ENCODE results near the gene HSPA12B.

The HSPA12B gene

GRCh38 chr20:3751675-3752385 lies 19.3 kb downstream of the HSPA12B start:
- Histone ChIP-seq H3K9me3 (ENCODE audit: insufficient read depth, low read depth, low read length) (no peaks in the 10 kb centered on the region), H3K4me3 (ENCODE audit: low read length) (peak overlapping the region; percentile 60), H3K9ac (ENCODE audit: low read depth, low read length) (peak overlapping the region; percentile 32; the same call in 1 of the 2 replicates), H3K36me3 (ENCODE audit: insufficient read depth, low read length) (peaks cover 17% of the 10 kb centered on the region), H3K4me1 (ENCODE audit: insufficient read depth, low read length) (0 out of 2 replicates have a peak, but pooled peaks cover 7% of the 10 kb centered on the region), H3K27me3 (ENCODE audit: insufficient read depth, low read length) (peaks cover 51% of the 10 kb centered on the region), H3K27ac (ENCODE audit: low read depth, low read length) (no peak overlapping the region; the same call in 1 of the 2 replicates)
- 4% methylated on average over 95 of the region's 95 CpGs for WGBS

DNA sequence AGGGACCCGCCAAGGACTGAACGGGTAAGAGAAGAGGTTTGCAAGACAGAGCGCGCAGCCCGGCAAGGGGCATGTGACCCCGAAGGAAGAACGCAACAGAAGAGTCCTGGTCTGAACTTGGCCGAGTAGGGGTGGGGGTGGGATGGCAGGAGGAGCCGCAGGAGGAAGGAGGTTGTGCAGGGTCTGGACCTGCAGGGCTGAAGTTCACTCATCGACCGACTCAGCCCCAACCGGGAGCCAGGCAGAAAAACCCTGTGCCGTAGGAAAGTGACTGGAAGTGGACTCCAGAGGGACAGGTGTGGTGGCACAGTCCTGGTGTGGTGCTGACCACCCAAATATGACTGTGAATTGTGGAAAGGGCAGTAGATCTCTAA lies 19.9 kb downstream of the HSPA12B start:
- H3K4me3 ChIP-seq (ENCODE audit: low read length): peak overlapping the region; percentile 60

DNA sequence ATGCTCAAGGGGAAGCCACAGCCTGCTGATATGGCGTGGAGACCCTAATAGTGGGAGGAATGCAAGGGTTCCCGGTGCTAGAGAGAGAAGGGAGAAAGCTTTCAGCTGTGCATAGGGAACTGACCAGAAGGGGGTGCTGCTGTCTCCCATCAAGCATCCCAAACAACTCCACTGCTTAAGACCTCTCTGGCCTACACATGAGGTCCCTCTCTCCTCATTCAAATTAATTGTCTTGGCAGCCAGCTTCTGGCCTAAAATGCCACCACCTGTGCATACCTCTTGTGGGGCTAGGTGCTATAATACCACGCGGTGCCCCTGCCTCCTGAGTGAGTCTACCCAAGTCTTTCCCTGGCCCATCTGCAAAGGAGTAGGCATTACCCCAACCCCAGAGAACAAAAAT lies 20.6 kb downstream of the HSPA12B start:
- Histone ChIP-seq H3K4me1 (ENCODE audit: insufficient read depth, low read length) (0 out of 2 replicates have a peak, but pooled peaks cover 7% of the 10 kb centered on the region), H3K27me3 (ENCODE audit: insufficient read depth, low read length) (peaks cover 48% of the 10 kb centered on the region), H3K9ac (ENCODE audit: low read depth, low read length) (no peak overlapping the region), H3K27ac (ENCODE audit: low read depth, low read length) (no peak overlapping the region), H3K36me3 (ENCODE audit: insufficient read depth, low read length) (peaks cover 27% of the 10 kb centered on the region), H3K9me3 (ENCODE audit: insufficient read depth, low read depth, low read length) (no peaks in the 10 kb centered on the region), H3K4me3 (ENCODE audit: low read length) (no peak overlapping the region)
- WGBS: 31% methylated on average over 4 of the region's 4 CpGs

More for the DNA sequence above, 19.9 kb downstream of the HSPA12B start:
- H3K9ac ChIP-seq (ENCODE audit: low read depth, low read length): no peak overlapping the region
- H3K27me3 ChIP-seq (ENCODE audit: insufficient read depth, low read length): peaks cover 50% of the 10 kb centered on the region
- H3K36me3 ChIP-seq (ENCODE audit: insufficient read depth, low read length): peaks cover 21% of the 10 kb centered on the region
- no peak overlapping the region for H3K27ac ChIP-seq (ENCODE audit: low read depth, low read length)
- no peaks in the 10 kb centered on the region for H3K9me3 ChIP-seq (ENCODE audit: insufficient read depth, low read depth, low read length)
- 28% methylated on average over 13 of the region's 13 CpGs for WGBS
- 0 out of 2 replicates have a peak, but pooled peaks cover 7% of the 10 kb centered on the region for H3K4me1 ChIP-seq (ENCODE audit: insufficient read depth, low read length)

- Histone ChIP-seq H3K27me3 (ENCODE audit: insufficient read depth, low read length) (peaks cover 43% of the 10 kb centered on the region), H3K9ac (ENCODE audit: low read depth, low read length) (no peak overlapping the region), H3K36me3 (ENCODE audit: insufficient read depth, low read length) (peaks cover 33% of the 10 kb centered on the region), H3K4me1 (ENCODE audit: insufficient read depth, low read length) (0 out of 2 replicates have a peak, but pooled peaks cover 7% of the 10 kb centered on the region), H3K27ac (ENCODE audit: low read depth, low read length) (no peak overlapping the region), H3K9me3 (ENCODE audit: insufficient read depth, low read depth, low read length) (no peaks in the 10 kb centered on the region), H3K4me3 (ENCODE audit: low read length) (no peak overlapping the region)
- WGBS: 93% methylated on average over 21 of the region's 26 CpGs
Measured at GRCh38 chr20:3753501-3754275, 21.2 kb downstream of the HSPA12B start.

- H3K4me3 ChIP-seq (ENCODE audit: low read length): no peak overlapping the region
- H3K9ac ChIP-seq (ENCODE audit: low read depth, low read length): no peak overlapping the region
- peaks cover 37% of the 10 kb centered on the region for H3K27me3 ChIP-seq (ENCODE audit: insufficient read depth, low read length)
- H3K27ac ChIP-seq (ENCODE audit: low read depth, low read length): no peak overlapping the region
- H3K4me1 ChIP-seq (ENCODE audit: insufficient read depth, low read length): 0 out of 2 replicates have a peak, but pooled peaks cover 7% of the 10 kb centered on the region
- H3K9me3 ChIP-seq (ENCODE audit: insufficient read depth, low read depth, low read length): no peaks in the 10 kb centered on the region
- 96% methylated on average over 16 of the region's 16 CpGs for WGBS
- peaks cover 33% of the 10 kb centered on the region for H3K36me3 ChIP-seq (ENCODE audit: insufficient read depth, low read length)
Measured at GRCh38 chr20:3754276-3754630, 21.8 kb downstream of the HSPA12B start.

GRCh38 chr20:3755269-3755668 lies 22.8 kb downstream of the HSPA12B start:
- Histone ChIP-seq H3K9ac (ENCODE audit: low read depth, low read length) (no peak overlapping the region), H3K27me3 (ENCODE audit: insufficient read depth, low read length) (peaks cover 27% of the 10 kb centered on the region), H3K36me3 (ENCODE audit: insufficient read depth, low read length) (peaks cover 33% of the 10 kb centered on the region), H3K4me1 (ENCODE audit: insufficient read depth, low read length) (0 out of 2 replicates have a peak, but pooled peaks cover 7% of the 10 kb centered on the region), H3K4me3 (ENCODE audit: low read length) (no peak overlapping the region), H3K9me3 (ENCODE audit: insufficient read depth, low read depth, low read length) (no peaks in the 10 kb centered on the region), H3K27ac (ENCODE audit: low read depth, low read length) (no peak overlapping the region)
- 94% methylated on average over 7 of the region's 7 CpGs for WGBS

DNA sequence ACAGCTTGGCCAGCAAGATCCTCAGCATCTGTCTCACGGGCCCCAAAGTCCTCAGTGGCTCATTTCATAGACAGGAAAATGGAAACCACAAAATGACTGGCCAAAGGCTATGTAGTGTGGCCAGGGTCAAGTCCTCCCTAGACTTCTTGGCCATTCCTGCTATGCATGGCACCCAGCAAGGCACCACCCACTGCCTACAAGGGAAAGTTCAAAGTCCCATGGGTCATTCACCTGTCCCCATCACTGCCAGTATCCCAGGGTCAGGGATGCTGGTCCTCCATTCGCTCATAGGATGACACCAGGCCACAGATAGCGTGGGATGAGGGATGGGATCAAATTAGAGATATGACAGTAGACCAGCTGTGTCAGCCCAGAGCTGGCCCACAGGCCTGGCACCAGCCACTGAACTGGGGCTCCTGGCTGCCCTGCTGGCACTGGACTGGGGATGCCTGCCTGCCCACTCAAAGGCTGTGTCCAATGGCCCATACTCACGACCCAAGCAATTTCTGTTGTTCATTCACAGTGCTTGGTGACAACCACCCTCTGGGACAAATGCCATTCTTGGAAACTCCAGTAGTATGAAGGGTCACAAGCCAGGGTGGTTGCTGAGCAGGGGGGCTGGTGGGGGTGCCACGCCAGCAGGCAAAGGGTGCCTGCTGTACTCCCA lies 23.5 kb downstream of the HSPA12B start:
- H3K36me3 ChIP-seq (ENCODE audit: insufficient read depth, low read length): peaks cover 33% of the 10 kb centered on the region

DNA sequence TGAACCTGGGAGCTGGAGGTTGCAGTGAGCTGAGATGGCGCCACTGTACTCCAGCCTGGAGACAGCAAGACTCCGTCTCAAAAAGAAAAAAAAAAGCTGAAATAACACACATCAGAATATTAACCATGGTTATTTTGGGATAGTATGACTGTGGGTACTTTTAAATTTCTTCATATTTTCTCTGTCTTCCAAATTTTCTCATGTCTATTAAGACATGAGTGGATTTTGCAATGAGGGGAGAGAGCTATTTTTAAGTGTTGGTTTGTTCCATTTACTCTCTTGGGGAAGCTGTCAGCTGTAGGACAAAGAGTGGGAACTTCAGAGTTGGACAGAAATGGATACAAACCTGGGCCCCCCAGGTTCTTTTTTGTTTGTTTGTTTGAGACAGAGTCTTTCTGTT lies 24.8 kb downstream of the HSPA12B start:
- WGBS: 90% methylated on average over 1 of the region's 2 CpGs
- peaks cover 7% of the 10 kb centered on the region for H3K27me3 ChIP-seq (ENCODE audit: insufficient read depth, low read length)
- H3K27ac ChIP-seq (ENCODE audit: low read depth, low read length): no peak overlapping the region
- 0 out of 2 replicates have a peak, but pooled peaks cover 6% of the 10 kb centered on the region for H3K4me1 ChIP-seq (ENCODE audit: insufficient read depth, low read length)
- H3K4me3 ChIP-seq (ENCODE audit: low read length): no peak overlapping the region
- H3K9me3 ChIP-seq (ENCODE audit: insufficient read depth, low read depth, low read length): no peaks in the 10 kb centered on the region
- no peak overlapping the region for H3K9ac ChIP-seq (ENCODE audit: low read depth, low read length)
- H3K36me3 ChIP-seq (ENCODE audit: insufficient read depth, low read length): peaks cover 38% of the 10 kb centered on the region

More for the DNA sequence above, 23.5 kb downstream of the HSPA12B start:
- 91% methylated on average over 5 of the region's 5 CpGs for WGBS
- no peak overlapping the region for H3K4me3 ChIP-seq (ENCODE audit: low read length)
- H3K9ac ChIP-seq (ENCODE audit: low read depth, low read length): no peak overlapping the region
- H3K27ac ChIP-seq (ENCODE audit: low read depth, low read length): no peak overlapping the region
- H3K9me3 ChIP-seq (ENCODE audit: insufficient read depth, low read depth, low read length): no peaks in the 10 kb centered on the region
- peaks cover 20% of the 10 kb centered on the region for H3K27me3 ChIP-seq (ENCODE audit: insufficient read depth, low read length)
- H3K4me1 ChIP-seq (ENCODE audit: insufficient read depth, low read length): 0 out of 2 replicates have a peak, but pooled peaks cover 7% of the 10 kb centered on the region

DNA sequence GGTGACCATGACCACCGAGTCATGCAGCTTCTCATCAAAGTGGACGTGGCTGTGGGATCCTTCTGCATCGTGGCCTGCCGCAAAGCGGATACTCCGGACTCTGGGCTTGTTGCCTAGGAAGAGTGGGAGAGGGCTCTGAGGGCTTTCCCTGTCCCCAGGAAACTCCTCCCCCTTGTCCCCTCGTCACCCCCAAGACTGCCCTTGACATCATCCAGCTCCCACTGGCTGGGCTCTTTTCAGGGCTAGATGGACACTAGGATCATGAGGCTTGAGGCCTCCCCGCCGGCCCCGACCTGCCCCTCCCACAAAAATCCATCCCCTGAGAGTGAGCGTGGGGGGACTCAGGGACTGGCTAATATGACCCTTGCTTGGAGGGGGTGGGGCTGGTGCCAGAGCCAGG lies 26.1 kb downstream of the HSPA12B start:
- H3K36me3 ChIP-seq (ENCODE audit: insufficient read depth, low read length): peaks cover 38% of the 10 kb centered on the region
- H3K27me3 ChIP-seq (ENCODE audit: insufficient read depth, low read length): no peaks in the 10 kb centered on the region
- H3K4me1 ChIP-seq (ENCODE audit: insufficient read depth, low read length): no peaks in the 10 kb centered on the region
- WGBS: 95% methylated on average over 11 of the region's 11 CpGs
- H3K9me3 ChIP-seq (ENCODE audit: insufficient read depth, low read depth, low read length): no peaks in the 10 kb centered on the region
- H3K4me3 ChIP-seq (ENCODE audit: low read length): no peak overlapping the region
- H3K27ac ChIP-seq (ENCODE audit: low read depth, low read length): no peak overlapping the region
- H3K9ac ChIP-seq (ENCODE audit: low read depth, low read length): no peak overlapping the region

- Histone ChIP-seq H3K27ac (ENCODE audit: low read depth, low read length) (no peak overlapping the region), H3K36me3 (ENCODE audit: insufficient read depth, low read length) (peaks cover 38% of the 10 kb centered on the region), H3K4me3 (ENCODE audit: low read length) (no peak overlapping the region), H3K27me3 (ENCODE audit: insufficient read depth, low read length) (no peaks in the 10 kb centered on the region), H3K4me1 (ENCODE audit: insufficient read depth, low read length) (no peaks in the 10 kb centered on the region), H3K9me3 (ENCODE audit: insufficient read depth, low read depth, low read length) (no peaks in the 10 kb centered on the region), H3K9ac (ENCODE audit: low read depth, low read length) (no peak overlapping the region)
- WGBS: 87% methylated on average over 11 of the region's 11 CpGs
Measured at GRCh38 chr20:3759316-3759823, 26.9 kb downstream of the HSPA12B start.

DNA sequence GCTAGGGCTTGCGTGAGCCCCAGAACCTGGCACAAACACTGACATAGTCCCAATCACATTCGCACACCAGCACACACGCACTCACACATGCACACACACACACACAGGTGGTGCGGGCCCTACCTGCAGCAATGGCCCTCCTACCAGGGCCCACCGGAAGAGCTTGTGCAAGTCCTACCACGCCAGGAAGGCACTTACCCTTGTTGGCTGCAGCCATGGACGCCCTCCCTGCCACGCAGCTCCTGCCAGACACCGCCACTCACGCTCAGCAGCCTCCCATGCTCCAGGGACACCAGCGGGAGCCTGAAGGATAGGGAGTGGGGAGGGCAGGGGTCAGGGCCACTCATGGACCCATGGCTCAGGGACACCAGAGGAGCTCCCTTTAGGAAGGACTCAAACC lies 27.4 kb downstream of the HSPA12B start:
- H3K27me3 ChIP-seq (ENCODE audit: insufficient read depth, low read length): no peaks in the 10 kb centered on the region
- no peaks in the 10 kb centered on the region for H3K4me1 ChIP-seq (ENCODE audit: insufficient read depth, low read length)
- no peak overlapping the region for H3K4me3 ChIP-seq (ENCODE audit: low read length)
- H3K36me3 ChIP-seq (ENCODE audit: insufficient read depth, low read length): peaks cover 34% of the 10 kb centered on the region
- H3K9ac ChIP-seq (ENCODE audit: low read depth, low read length): no peak overlapping the region
- no peak overlapping the region for H3K27ac ChIP-seq (ENCODE audit: low read depth, low read length)
- H3K9me3 ChIP-seq (ENCODE audit: insufficient read depth, low read depth, low read length): no peaks in the 10 kb centered on the region
- WGBS: 94% methylated on average over 11 of the region's 11 CpGs

Measured in HUES64 (cell line).